ENCODE data around the gene CCDC102B. TPM values are rescaled to one million over a fixed set of nuclear protein-coding genes. Genes with fewer than 3 reads are reported as not detected.

Gene CCDC102B
- total RNA-seq, 1 donor from 2014 or later, result 0.17 TPM

- DNase-seq (ENCODE audit: low read depth), result peak; percentile 79
- TF ChIP-seq, protein P1, sequence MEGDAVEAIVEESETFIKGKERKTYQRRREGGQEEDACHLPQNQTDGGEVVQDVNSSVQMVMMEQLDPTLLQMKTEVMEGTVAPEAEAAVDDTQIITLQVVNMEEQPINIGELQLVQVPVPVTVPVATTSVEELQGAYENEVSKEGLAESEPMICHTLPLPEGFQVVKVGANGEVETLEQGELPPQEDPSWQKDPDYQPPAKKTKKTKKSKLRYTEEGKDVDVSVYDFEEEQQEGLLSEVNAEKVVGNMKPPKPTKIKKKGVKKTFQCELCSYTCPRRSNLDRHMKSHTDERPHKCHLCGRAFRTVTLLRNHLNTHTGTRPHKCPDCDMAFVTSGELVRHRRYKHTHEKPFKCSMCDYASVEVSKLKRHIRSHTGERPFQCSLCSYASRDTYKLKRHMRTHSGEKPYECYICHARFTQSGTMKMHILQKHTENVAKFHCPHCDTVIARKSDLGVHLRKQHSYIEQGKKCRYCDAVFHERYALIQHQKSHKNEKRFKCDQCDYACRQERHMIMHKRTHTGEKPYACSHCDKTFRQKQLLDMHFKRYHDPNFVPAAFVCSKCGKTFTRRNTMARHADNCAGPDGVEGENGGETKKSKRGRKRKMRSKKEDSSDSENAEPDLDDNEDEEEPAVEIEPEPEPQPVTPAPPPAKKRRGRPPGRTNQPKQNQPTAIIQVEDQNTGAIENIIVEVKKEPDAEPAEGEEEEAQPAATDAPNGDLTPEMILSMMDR (conservative IDR thresholded peaks at IDR 0.05; ENCODE audit: low read depth, low read length), result no peak
- H3K4me3 ChIP-seq (ENCODE audit: low read depth, low read length), result no peak overlapping the region
Measured at GRCh38 chr18:68791801-68792200, 6.1 kb upstream of the CCDC102B start.

GRCh38 chr18:68793951-68794350, 3.9 kb upstream of the CCDC102B start:
- no peak for DNase-seq (ENCODE audit: low read depth)
- no peak overlapping the region for H3K4me3 ChIP-seq (ENCODE audit: low read depth, low read length)
- TF ChIP-seq, protein P1 (conservative IDR thresholded peaks at IDR 0.05; ENCODE audit: low read depth, low read length), result no peak

- TF ChIP-seq, protein P1 (conservative IDR thresholded peaks at IDR 0.05; ENCODE audit: low read depth, low read length), result no peak
- no peak overlapping the region for H3K4me3 ChIP-seq (ENCODE audit: low read depth, low read length)
- no peak for DNase-seq (ENCODE audit: low read depth)
Measured at GRCh38 chr18:68796936-68797690, 767 bp upstream of the CCDC102B start.

DNA sequence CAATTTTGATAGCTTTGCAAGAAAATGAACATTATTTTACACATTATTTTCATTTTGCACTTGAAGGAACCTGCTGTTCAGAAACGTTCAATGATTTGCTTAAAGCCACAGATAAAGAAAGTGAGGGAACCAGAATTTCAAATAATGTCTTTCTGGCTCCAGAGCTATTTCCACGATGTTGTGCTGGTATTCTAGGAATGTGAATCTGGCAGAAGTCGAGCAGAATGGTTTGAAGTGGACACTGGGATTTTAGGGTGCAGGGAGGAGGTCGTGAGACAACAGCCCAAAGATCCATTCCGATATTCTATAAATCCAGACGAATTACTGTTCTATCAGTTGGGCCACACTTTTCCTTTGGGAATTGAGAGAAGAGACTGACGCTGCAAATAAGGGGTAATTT, 2.2 kb downstream of the CCDC102B start:
- TF ChIP-seq, protein P1 (conservative IDR thresholded peaks at IDR 0.05; ENCODE audit: low read depth, low read length), result no peak
- H3K4me3 ChIP-seq (ENCODE audit: low read depth, low read length), result no peak overlapping the region
- DNase-seq (ENCODE audit: low read depth), result no peak

DNA sequence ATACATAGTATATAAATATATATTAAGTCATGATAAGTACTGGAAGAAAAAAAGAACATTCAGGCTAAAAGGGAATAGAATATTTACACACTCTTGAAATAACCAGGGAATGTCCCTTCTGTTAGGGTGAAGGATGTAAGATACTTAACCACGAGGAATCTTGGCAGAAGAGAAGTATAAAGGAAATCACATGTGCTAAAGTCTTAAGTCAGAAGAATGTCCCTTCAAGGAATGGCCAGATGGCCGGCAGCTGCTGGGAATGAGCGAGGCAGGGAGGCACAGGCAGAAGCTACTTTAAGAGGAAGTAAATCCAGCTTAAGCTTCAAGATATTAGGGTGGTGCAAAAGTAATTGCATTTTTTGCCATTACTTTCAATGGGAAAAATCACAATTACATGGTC, 5.5 kb downstream of the CCDC102B start:
- no peak overlapping the region for H3K4me3 ChIP-seq (ENCODE audit: low read depth, low read length)
- DNase-seq (ENCODE audit: low read depth), result peak; percentile 23
- TF ChIP-seq, protein P1 (conservative IDR thresholded peaks at IDR 0.05; ENCODE audit: low read depth, low read length), result no peak

GRCh38 chr18:68817584-68817983, 19.7 kb downstream of the CCDC102B start:
- TF ChIP-seq, protein P1 (conservative IDR thresholded peaks at IDR 0.05; ENCODE audit: low read depth, low read length), result no peak
- no peak overlapping the region for H3K4me3 ChIP-seq (ENCODE audit: low read depth, low read length)
- DNase-seq (ENCODE audit: low read depth), result no peak

- TF ChIP-seq, protein P1 (conservative IDR thresholded peaks at IDR 0.05; ENCODE audit: low read depth, low read length), result no peak
- H3K4me3 ChIP-seq (ENCODE audit: low read depth, low read length), result no peak overlapping the region
- no peak for DNase-seq (ENCODE audit: low read depth)
Measured at GRCh38 chr18:68818584-68818983, 20.7 kb downstream of the CCDC102B start.
